H1 (cell line): ENCODE measurements around the gene USH2A.

ENCODE experiments used
- HDAC2 ChIP-seq, 2 experiments: fragments of 300-600 bp in 1 of 2; sonication (generic) in 1 of 2; IDR thresholded peaks; 2 replicates each; pipeline ENCODE4 v1.6.1; 2011 to 2012; ENCODE audit warnings: low read depth in 2 of 2, low read length in 2 of 2, mild to moderate bottlenecking in 2 of 2, moderate library complexity in 2 of 2, borderline replicate concordance in 1 of 2, inconsistent platforms in 1 of 2
- JUN ChIP-seq: IDR thresholded peaks from 2 replicates; pipeline ENCODE4 v1.6.1; 2011; ENCODE audit warnings: low read depth, mild to moderate bottlenecking, improper control_type of control experiment, low read length
- KDM5A ChIP-seq: fragments of 200-600 bp; IDR thresholded peaks from 2 replicates; pipeline ENCODE4 v1.7.1; 2012; ENCODE audit warnings: mild to moderate bottlenecking, low read length, inconsistent platforms, mixed read lengths
- POLR2A ChIP-seq, 2 experiments: IDR thresholded peaks; 1 replicate in 1 of 2; 2 replicates in 1 of 2; pipeline ENCODE4 v1.6.1; 2011; ENCODE audit warnings: low read depth in 2 of 2, low read length in 2 of 2, mild to moderate bottlenecking in 2 of 2; ENCODE audit errors: control extremely low read depth in 1 of 2
- RAD21 ChIP-seq, 2 experiments: IDR thresholded peaks in 1 of 2; conservative IDR thresholded peaks in 1 of 2; 2 replicates each; pipeline ENCODE4 v1.6.1; 2011; ENCODE audit warnings: low read depth in 2 of 2, low read length in 2 of 2, improper control_type of control experiment in 1 of 2, inconsistent platforms in 1 of 2, mild to moderate bottlenecking in 1 of 2, moderate library complexity in 1 of 2
- TF ChIP-seq, protein P1 (sequence below): IDR thresholded peaks from 2 replicates; pipeline ENCODE4 v1.6.1; 2012; ENCODE audit warnings: inconsistent platforms
- TF ChIP-seq, protein P2 (sequence below), 3 experiments: IDR thresholded peaks; 1 replicate in 2 of 3; 2 replicates in 1 of 3; pipeline versions ENCODE4 v1.5.1 to v1.6.1; 2011; ENCODE audit warnings: low read length in 3 of 3, mild to moderate bottlenecking in 3 of 3, inconsistent platforms in 2 of 3, low read depth in 1 of 3, moderate library complexity in 1 of 3; ENCODE audit not compliant: insufficient read depth in 1 of 3; ENCODE audit errors: control extremely low read depth in 1 of 3

DNA sequence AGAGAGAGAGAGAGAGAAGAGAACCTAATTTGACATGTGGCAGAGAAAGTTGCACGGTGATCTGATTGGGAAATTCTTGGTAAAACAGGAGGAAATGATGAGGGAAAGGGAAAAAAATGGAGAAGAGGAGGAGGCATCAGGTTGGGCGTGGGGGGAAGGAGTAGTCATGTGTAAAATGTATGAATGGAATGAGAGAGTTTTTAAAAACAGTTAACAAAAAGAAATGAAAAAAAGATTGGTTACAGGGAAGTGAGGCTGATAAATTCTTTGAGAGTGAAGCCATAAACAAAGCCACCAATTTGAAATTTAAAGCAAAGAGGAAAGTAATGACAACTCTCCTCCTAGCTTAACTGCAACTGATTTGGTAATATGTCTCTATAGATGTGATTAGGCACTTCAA lies 409.2 kb downstream of the USH2A start:
- TF ChIP-seq JUN = no peak
- no peak for TF ChIP-seq RAD21 (IDR thresholded peaks at IDR 0.05 in 1 of 2, conservative IDR thresholded peaks at IDR 0.05 in 1 of 2; ENCODE audit: low read depth in 2 of 2, low read length in 2 of 2)
- TF ChIP-seq, protein P1, sequence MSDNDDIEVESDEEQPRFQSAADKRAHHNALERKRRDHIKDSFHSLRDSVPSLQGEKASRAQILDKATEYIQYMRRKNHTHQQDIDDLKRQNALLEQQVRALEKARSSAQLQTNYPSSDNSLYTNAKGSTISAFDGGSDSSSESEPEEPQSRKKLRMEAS = no peak
- TF ChIP-seq HDAC2 (IDR thresholded peaks at IDR 0.05; ENCODE audit: borderline replicate concordance in 1 of 2, low read depth in 2 of 2, low read length in 2 of 2) = no peak
- no peak for TF ChIP-seq POLR2A (IDR thresholded peaks at IDR 0.05; ENCODE audit: control extremely low read depth in 1 of 2, low read depth in 2 of 2, low read length in 2 of 2)
- TF ChIP-seq KDM5A = no peak
- TF ChIP-seq, protein P2, sequence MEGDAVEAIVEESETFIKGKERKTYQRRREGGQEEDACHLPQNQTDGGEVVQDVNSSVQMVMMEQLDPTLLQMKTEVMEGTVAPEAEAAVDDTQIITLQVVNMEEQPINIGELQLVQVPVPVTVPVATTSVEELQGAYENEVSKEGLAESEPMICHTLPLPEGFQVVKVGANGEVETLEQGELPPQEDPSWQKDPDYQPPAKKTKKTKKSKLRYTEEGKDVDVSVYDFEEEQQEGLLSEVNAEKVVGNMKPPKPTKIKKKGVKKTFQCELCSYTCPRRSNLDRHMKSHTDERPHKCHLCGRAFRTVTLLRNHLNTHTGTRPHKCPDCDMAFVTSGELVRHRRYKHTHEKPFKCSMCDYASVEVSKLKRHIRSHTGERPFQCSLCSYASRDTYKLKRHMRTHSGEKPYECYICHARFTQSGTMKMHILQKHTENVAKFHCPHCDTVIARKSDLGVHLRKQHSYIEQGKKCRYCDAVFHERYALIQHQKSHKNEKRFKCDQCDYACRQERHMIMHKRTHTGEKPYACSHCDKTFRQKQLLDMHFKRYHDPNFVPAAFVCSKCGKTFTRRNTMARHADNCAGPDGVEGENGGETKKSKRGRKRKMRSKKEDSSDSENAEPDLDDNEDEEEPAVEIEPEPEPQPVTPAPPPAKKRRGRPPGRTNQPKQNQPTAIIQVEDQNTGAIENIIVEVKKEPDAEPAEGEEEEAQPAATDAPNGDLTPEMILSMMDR (IDR thresholded peaks at IDR 0.05; ENCODE audit: control extremely low read depth in 1 of 3, insufficient read depth in 1 of 3, low read depth in 1 of 3, low read length in 3 of 3) = no peak
